Measurements from ENCODE around the gene G6PC3. TPM values are rescaled to one million over a fixed set of nuclear protein-coding genes. Genes with fewer than 3 reads are reported as not detected.
"Not testable (repeated sequence)": the region's sequence is repeated elsewhere in the genome, so short reads cannot be mapped to it uniquely, and the experiment has no call there.

Gene G6PC3
- total and polyA plus RNA-seq, 12 donors: 51.2 to 254 (median 86.4) TPM

GRCh38 chr17:44039829-44040635 is 30.5 kb upstream of the G6PC3 start:
- intact Hi-C loops (cut with DNase I): loop anchor here in 1 of 2 donors (5.0 kb wide), 1 partner anchor 98 kb away; the partner anchor contains the start of gene PPY
- no peaks in the 10 kb centered on the region for H3K9me3 ChIP-seq (replicated peaks in 1 of 3)
- no peak for DNase-seq
- TF ChIP-seq, protein P1, sequence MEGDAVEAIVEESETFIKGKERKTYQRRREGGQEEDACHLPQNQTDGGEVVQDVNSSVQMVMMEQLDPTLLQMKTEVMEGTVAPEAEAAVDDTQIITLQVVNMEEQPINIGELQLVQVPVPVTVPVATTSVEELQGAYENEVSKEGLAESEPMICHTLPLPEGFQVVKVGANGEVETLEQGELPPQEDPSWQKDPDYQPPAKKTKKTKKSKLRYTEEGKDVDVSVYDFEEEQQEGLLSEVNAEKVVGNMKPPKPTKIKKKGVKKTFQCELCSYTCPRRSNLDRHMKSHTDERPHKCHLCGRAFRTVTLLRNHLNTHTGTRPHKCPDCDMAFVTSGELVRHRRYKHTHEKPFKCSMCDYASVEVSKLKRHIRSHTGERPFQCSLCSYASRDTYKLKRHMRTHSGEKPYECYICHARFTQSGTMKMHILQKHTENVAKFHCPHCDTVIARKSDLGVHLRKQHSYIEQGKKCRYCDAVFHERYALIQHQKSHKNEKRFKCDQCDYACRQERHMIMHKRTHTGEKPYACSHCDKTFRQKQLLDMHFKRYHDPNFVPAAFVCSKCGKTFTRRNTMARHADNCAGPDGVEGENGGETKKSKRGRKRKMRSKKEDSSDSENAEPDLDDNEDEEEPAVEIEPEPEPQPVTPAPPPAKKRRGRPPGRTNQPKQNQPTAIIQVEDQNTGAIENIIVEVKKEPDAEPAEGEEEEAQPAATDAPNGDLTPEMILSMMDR (IDR thresholded peaks at IDR 0.05): no peak
- no peak for TF ChIP-seq POLR2A (IDR thresholded peaks at IDR 0.05)
- peaks cover 8 to 30% of the 10 kb centered on the region in 2 donors for H3K4me1 ChIP-seq (replicated peaks in 1 of 2)
- H3K27me3 ChIP-seq: no peaks in the 10 kb centered on the region
- H3K36me3 ChIP-seq (replicated peaks in 1 of 2): peaks cover 0 to 31% of the 10 kb centered on the region in 2 donors
- 68 to 78% (median 73%) methylated on average over 6 of the region's 6 CpGs for WGBS, 4 donors
- no peak overlapping the region for H3K27ac ChIP-seq
- H3K4me3 ChIP-seq: no peak overlapping the region

- 52 to 62% (median 57%) methylated on average over 4 of the region's 4 CpGs for WGBS, 4 donors
- no peak for TF ChIP-seq POLR2A (IDR thresholded peaks at IDR 0.05)
- TF ChIP-seq, protein P1 (IDR thresholded peaks at IDR 0.05): no peak
- Histone ChIP-seq H3K4me1 (replicated peaks in 1 of 2) (peaks cover 8 to 30% of the 10 kb centered on the region in 2 donors), H3K27ac (peak overlapping the region in 1 of 5 donors; percentile 5), H3K4me3 (no peak overlapping the region), H3K9me3 (replicated peaks in 1 of 3) (no peaks in the 10 kb centered on the region), H3K36me3 (replicated peaks in 1 of 2) (peaks cover 0 to 11% of the 10 kb centered on the region in 2 donors), H3K27me3 (no peaks in the 10 kb centered on the region)
- intact Hi-C loops (cut with DNase I): loop anchor here in 1 of 2 donors (5.0 kb wide), 1 partner anchor 101 kb away; the partner anchor contains the start of gene PPY
- peak in 1 of 7 donors; percentile 11 for DNase-seq
These were observed 27.3 kb upstream of the G6PC3 start for GRCh38 chr17:44043272-44043696.

DNA sequence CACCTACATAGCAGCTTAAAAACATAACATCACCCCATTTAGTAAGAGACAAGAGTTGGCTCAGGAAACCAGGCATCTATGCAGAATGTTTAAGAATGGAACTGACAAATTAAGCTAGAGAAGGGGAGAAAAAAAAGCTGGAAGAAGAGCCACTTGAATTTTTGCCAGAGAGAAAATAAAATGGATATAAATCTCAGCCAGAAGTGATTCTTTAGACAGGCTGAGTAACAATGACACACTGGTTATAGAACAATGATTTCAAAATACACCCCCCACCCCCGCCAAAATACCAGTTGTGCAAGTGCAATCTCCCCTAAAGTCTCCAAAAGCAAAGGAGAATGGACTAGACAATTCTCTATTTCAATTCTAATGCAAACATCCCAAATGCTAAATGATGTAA is 26.5 kb upstream of the G6PC3 start:
- peaks cover 0 to 11% of the 10 kb centered on the region in 2 donors for H3K36me3 ChIP-seq (replicated peaks in 1 of 2)
- H3K27ac ChIP-seq: peak overlapping the region in 1 of 5 donors; percentile 5
- H3K4me1 ChIP-seq (replicated peaks in 1 of 2): peaks cover 8 to 30% of the 10 kb centered on the region in 2 donors
- no peaks in the 10 kb centered on the region for H3K9me3 ChIP-seq (replicated peaks in 1 of 3)
- no peaks in the 10 kb centered on the region for H3K27me3 ChIP-seq
- no peak overlapping the region for H3K4me3 ChIP-seq
- TF ChIP-seq, protein P1 (IDR thresholded peaks at IDR 0.05): no peak
- TF ChIP-seq POLR2A (IDR thresholded peaks at IDR 0.05): no peak
- intact Hi-C loops (cut with DNase I): loop anchor here in 1 of 2 donors (5.0 kb wide), 1 partner anchor 102 kb away; the partner anchor contains the start of gene PPY
- 14 to 41% (median 31%) methylated on average over 1 of the region's 1 CpG for WGBS, 4 donors
- DNase-seq: peak in 3 of 7 donors; percentile 27 to 41 (median 39)

- Histone ChIP-seq H3K4me1 (replicated peaks in 1 of 2) (peaks cover 8 to 25% of the 10 kb centered on the region in 2 donors), H3K27me3 (no peaks in the 10 kb centered on the region), H3K9me3 (replicated peaks in 1 of 3) (no peaks in the 10 kb centered on the region), H3K27ac (no peak overlapping the region), H3K36me3 (replicated peaks in 1 of 2) (peaks cover 0 to 24% of the 10 kb centered on the region in 2 donors), H3K4me3 (no peak overlapping the region)
- DNase-seq: no peak
- WGBS, 4 donors: 91 to 97% (median 96%) methylated on average over 4 of the region's 4 CpGs
- TF ChIP-seq, protein P1 (IDR thresholded peaks at IDR 0.05): no peak
- intact Hi-C loops (cut with DNase I): no loop called here
These were observed 25.0 kb upstream of the G6PC3 start for GRCh38 chr17:44045486-44045885.

GRCh38 chr17:44046893-44047292 is 23.6 kb upstream of the G6PC3 start:
- H3K9me3 ChIP-seq (replicated peaks in 1 of 3); H3K27me3 ChIP-seq; DNase-seq; intact Hi-C loops (cut with DNase I); H3K27ac ChIP-seq; H3K4me3 ChIP-seq: not testable (repeated sequence)
- WGBS, 4 donors: 98 to 100% (median 99%) methylated on average over 6 to 7 of the region's 7 CpGs
- Histone ChIP-seq H3K4me1 (replicated peaks in 1 of 2) (peaks cover 8 to 15% of the 10 kb centered on the region in 2 donors), H3K36me3 (replicated peaks in 1 of 2) (peaks cover 0 to 39% of the 10 kb centered on the region in 2 donors)
